Mesenchymal stem cell (in vitro differentiated cells and primary cell): ENCODE results near the gene OTOG.

Experiments
- DNase-seq: peaks from one replicate; pipeline ENCODE4 v3.0.0-alpha.2; 2013
- H2AFZ ChIP-seq: one replicate; pipeline ENCODE4 v1.6.1; 2013; ENCODE audit warnings: low read depth, mild to moderate bottlenecking, control low read depth, inconsistent platforms, low read length, moderate library complexity
- H2AK5ac ChIP-seq: 2 replicates; pipeline ENCODE4 v1.6.1; 2013; ENCODE audit warnings: low read length, moderate library complexity, mild to moderate bottlenecking, inconsistent platforms; ENCODE audit not compliant: severe bottlenecking
- H2BK120ac ChIP-seq: one replicate; pipeline ENCODE4 v1.6.1; 2013; ENCODE audit warnings: low read depth, mild to moderate bottlenecking, inconsistent platforms, low read length, moderate library complexity
- H2BK12ac ChIP-seq, 2 experiments: one replicate each; pipeline ENCODE4 v1.6.1; 2013; ENCODE audit warnings: inconsistent platforms in 2 of 2, low read length in 2 of 2, mild to moderate bottlenecking in 2 of 2, moderate library complexity in 2 of 2, control low read depth in 1 of 2
- H2BK15ac ChIP-seq: one replicate; pipeline ENCODE4 v1.6.1; 2013; ENCODE audit warnings: mild to moderate bottlenecking, low read depth, inconsistent platforms; ENCODE audit not compliant: poor library complexity, severe bottlenecking
- H2BK5ac ChIP-seq: 2 replicates; pipeline ENCODE4 v1.6.1; 2013; ENCODE audit warnings: low read depth, mild to moderate bottlenecking, low read length, control low read depth, inconsistent platforms; ENCODE audit not compliant: poor library complexity, severe bottlenecking
- H3K14ac ChIP-seq, 2 experiments: one replicate each; pipeline ENCODE4 v1.6.1; 2013; ENCODE audit warnings: inconsistent platforms in 2 of 2, low read length in 2 of 2, control low read depth in 1 of 2, mild to moderate bottlenecking in 1 of 2, moderate library complexity in 1 of 2
- H3K18ac ChIP-seq, 2 experiments: one replicate each; pipeline ENCODE4 v1.6.1; 2013; ENCODE audit warnings: inconsistent platforms in 2 of 2, low read length in 2 of 2, control low read depth in 1 of 2, low read depth in 1 of 2, mild to moderate bottlenecking in 1 of 2
- H3K23ac ChIP-seq, 2 experiments: one replicate each; pipeline ENCODE4 v1.6.1; 2013; ENCODE audit warnings: inconsistent platforms in 2 of 2, low read length in 2 of 2, mild to moderate bottlenecking in 2 of 2, moderate library complexity in 2 of 2, control low read depth in 1 of 2
- H3K27ac ChIP-seq: 2 replicates; pipeline ENCODE4 v1.5.1; 2013; ENCODE audit warnings: mild to moderate bottlenecking, moderate library complexity, low read length, control low read depth, inconsistent platforms; ENCODE audit not compliant: poor library complexity, severe bottlenecking
- H3K27me3 ChIP-seq, 2 experiments: 2 replicates each; pipeline versions ENCODE4 v1.6.1 to v1.7.0; 2013; ENCODE audit warnings: low read length in 2 of 2, mild to moderate bottlenecking in 2 of 2, moderate library complexity in 2 of 2, control low read depth in 1 of 2, inconsistent platforms in 1 of 2; ENCODE audit not compliant: control insufficient read depth in 1 of 2, insufficient read depth in 1 of 2
- H3K36me3 ChIP-seq, 2 experiments: 2 replicates each; pipeline versions ENCODE4 v1.6.1 to v1.7.0; 2013; ENCODE audit warnings: low read length in 2 of 2, control low read depth in 1 of 2, inconsistent platforms in 1 of 2, low read depth in 1 of 2, mild to moderate bottlenecking in 1 of 2; ENCODE audit not compliant: insufficient read depth in 2 of 2, control insufficient read depth in 1 of 2
- H3K4ac ChIP-seq, 2 experiments: one replicate each; pipeline ENCODE4 v1.6.1; 2013; ENCODE audit warnings: inconsistent platforms in 2 of 2, low read length in 2 of 2, mild to moderate bottlenecking in 2 of 2, moderate library complexity in 2 of 2, control low read depth in 1 of 2, low read depth in 1 of 2
- H3K4me1 ChIP-seq: 2 replicates; pipeline ENCODE4 v1.6.1; 2013; ENCODE audit warnings: low read depth, low read length, control low read depth; ENCODE audit not compliant: control insufficient read depth, insufficient read depth
- H3K4me2 ChIP-seq: 2 replicates; pipeline ENCODE4 v1.6.1; 2013; ENCODE audit warnings: low read length, mild to moderate bottlenecking, inconsistent platforms; ENCODE audit not compliant: poor library complexity, severe bottlenecking
- H3K4me3 ChIP-seq, 2 experiments: 2 replicates each; pipeline versions ENCODE4 v1.5.1 to v1.7.0; 2013; ENCODE audit warnings: low read length in 2 of 2, mild to moderate bottlenecking in 2 of 2, control low read depth in 1 of 2, low read depth in 1 of 2; ENCODE audit not compliant: insufficient read depth in 1 of 2
- H3K79me1 ChIP-seq: replicated peaks from 2 replicates; pipeline ENCODE4 v1.6.1; 2013; ENCODE audit warnings: mild to moderate bottlenecking, control low read depth, low read length, inconsistent platforms; ENCODE audit not compliant: poor library complexity, severe bottlenecking
- H3K9ac ChIP-seq: 2 replicates; pipeline ENCODE4 v1.7.0; 2013; ENCODE audit warnings: mild to moderate bottlenecking, low read length, moderate library complexity
- H3K9me3 ChIP-seq: 2 replicates; pipeline ENCODE4 v1.7.0; 2013; ENCODE audit warnings: mild to moderate bottlenecking, low read length; ENCODE audit not compliant: control insufficient read depth
- H4K8ac ChIP-seq: one replicate; pipeline ENCODE4 v1.6.1; 2013; ENCODE audit warnings: inconsistent platforms, mild to moderate bottlenecking, low read length, moderate library complexity
- H4K91ac ChIP-seq: one replicate; pipeline ENCODE4 v1.6.1; 2013; ENCODE audit warnings: mild to moderate bottlenecking, low read length, inconsistent platforms
- WGBS: methylation state at CpG from one replicate; pipeline ENCODE4 v1.1.7; 2013; ENCODE audit warnings: mixed read lengths; 5-methylcytosine and 5-hydroxymethylcytosine counted together

OTOG gene

GRCh38 chr11:17571431-17572358 is 24.6 kb downstream of the OTOG start:
- Histone ChIP-seq H4K91ac (no peak overlapping the region), H3K23ac (no peak overlapping the region), H2BK5ac (no peak overlapping the region), H2AK5ac (no peak overlapping the region), H2BK15ac (no peak overlapping the region), H2BK120ac (no peak overlapping the region), H3K9me3 (no peaks in the 10 kb centered on the region), H3K36me3 (no peaks in the 10 kb centered on the region), H3K9ac (no peak overlapping the region), H3K4me1 (no peaks in the 10 kb centered on the region), H3K4me3 (no peak overlapping the region), H4K8ac (no peak overlapping the region), H3K4ac (no peak overlapping the region), H2BK12ac (no peak overlapping the region), H3K4me2 (no peak overlapping the region), H3K27me3 (peaks cover 5 to 61% of the 10 kb centered on the region in 2 experiments), H3K79me1 (no peaks in the 10 kb centered on the region), H3K14ac (peak overlapping the region in 1 of 2 experiments; percentile 11), H3K27ac (no peak overlapping the region), H3K18ac (no peak overlapping the region), H2AFZ (no peak overlapping the region)
- DNase-seq = no peak
- 87% methylated on average over 13 of the region's 14 CpGs for WGBS

GRCh38 chr11:17572359-17572690 is 25.3 kb downstream of the OTOG start:
- H3K4me1 ChIP-seq = no peaks in the 10 kb centered on the region
- H3K79me1 ChIP-seq = no peaks in the 10 kb centered on the region
- H3K27ac ChIP-seq = no peak overlapping the region
- H3K9me3 ChIP-seq = no peaks in the 10 kb centered on the region
- H2BK15ac ChIP-seq = no peak overlapping the region
- no peak overlapping the region for H3K9ac ChIP-seq
- no peak overlapping the region for H3K4ac ChIP-seq
- no peaks in the 10 kb centered on the region for H3K36me3 ChIP-seq
- no peak overlapping the region for H3K4me2 ChIP-seq
- H3K27me3 ChIP-seq = peaks cover 5 to 61% of the 10 kb centered on the region in 2 experiments
- H2AFZ ChIP-seq = no peak overlapping the region
- H4K8ac ChIP-seq = no peak overlapping the region
- no peak overlapping the region for H4K91ac ChIP-seq
- DNase-seq = no peak
- H3K23ac ChIP-seq = no peak overlapping the region
- H3K18ac ChIP-seq = no peak overlapping the region
- H3K4me3 ChIP-seq = no peak overlapping the region
- H2BK5ac ChIP-seq = no peak overlapping the region
- H3K14ac ChIP-seq = no peak overlapping the region
- H2AK5ac ChIP-seq = no peak overlapping the region
- WGBS = 75% methylated on average over 3 of the region's 3 CpGs
- no peak overlapping the region for H2BK120ac ChIP-seq
- no peak overlapping the region for H2BK12ac ChIP-seq

GRCh38 chr11:17572791-17573460 is 25.9 kb downstream of the OTOG start:
- no peak overlapping the region for H3K23ac ChIP-seq
- 90% methylated on average over 20 of the region's 20 CpGs for WGBS

GRCh38 chr11:17573526-17573925 is 26.5 kb downstream of the OTOG start:
- no peak overlapping the region for H3K27ac ChIP-seq
- no peak overlapping the region for H3K23ac ChIP-seq
- no peaks in the 10 kb centered on the region for H3K79me1 ChIP-seq
- no peak overlapping the region for H2AK5ac ChIP-seq
- no peaks in the 10 kb centered on the region for H3K4me1 ChIP-seq
- no peak overlapping the region for H4K8ac ChIP-seq
- H2BK15ac ChIP-seq = no peak overlapping the region
- no peak overlapping the region for H3K4me2 ChIP-seq
- H4K91ac ChIP-seq = no peak overlapping the region
- no peak overlapping the region for H3K14ac ChIP-seq
- H3K4ac ChIP-seq = no peak overlapping the region
- DNase-seq = no peak
- H3K9ac ChIP-seq = no peak overlapping the region
- peaks cover 5 to 67% of the 10 kb centered on the region in 2 experiments for H3K27me3 ChIP-seq
- H3K4me3 ChIP-seq = no peak overlapping the region
- no peak overlapping the region for H2BK120ac ChIP-seq
- no peaks in the 10 kb centered on the region for H3K36me3 ChIP-seq
- H2AFZ ChIP-seq = no peak overlapping the region
- 88% methylated on average over 3 of the region's 3 CpGs for WGBS
- H2BK5ac ChIP-seq = no peak overlapping the region
- H3K18ac ChIP-seq = no peak overlapping the region
- H2BK12ac ChIP-seq = no peak overlapping the region
- no peaks in the 10 kb centered on the region for H3K9me3 ChIP-seq

More at GRCh38 chr11:17572791-17573460, 25.9 kb downstream of the OTOG start:
- Histone ChIP-seq H3K4me3 (peak overlapping the region in 1 of 2 experiments; percentile 3), H3K9me3 (no peaks in the 10 kb centered on the region), H3K27me3 (peaks cover 5 to 61% of the 10 kb centered on the region in 2 experiments), H3K14ac (no peak overlapping the region), H2BK12ac (no peak overlapping the region), H3K4me2 (no peak overlapping the region), H2AK5ac (no peak overlapping the region), H3K27ac (no peak overlapping the region), H3K9ac (no peak overlapping the region), H2AFZ (no peak overlapping the region), H4K8ac (no peak overlapping the region), H3K4ac (no peak overlapping the region), H3K79me1 (no peaks in the 10 kb centered on the region), H3K36me3 (no peaks in the 10 kb centered on the region), H2BK5ac (no peak overlapping the region), H3K18ac (no peak overlapping the region), H2BK120ac (no peak overlapping the region), H2BK15ac (no peak overlapping the region), H3K4me1 (no peaks in the 10 kb centered on the region), H4K91ac (peak overlapping the region; percentile 31)
- DNase-seq = no peak
